ENCODE measurements around the gene CMIP. TPM values are rescaled to one million over a fixed set of nuclear protein-coding genes. Genes with fewer than 3 reads are reported as not detected.
A peak's percentile ranks its signal among the peaks of the same experiment; 100 is the strongest.

CMIP gene
- total RNA-seq, 1 experiment from 2014 or later: 48.2 TPM

GRCh38 chr16:81489547-81490267, 45.1 kb downstream of the CMIP start:
- no CpG with 5 or more reads among the region's 12 CpGs for WGBS (ENCODE audit: extremely low coverage, insufficient read length, low lambda C conversion rate)
- H4K5ac ChIP-seq (ENCODE audit: insufficient read length, low read depth, low read length): no peak overlapping the region
- H3K4ac ChIP-seq (ENCODE audit: low read depth, low read length): no peak overlapping the region
- no peaks in the 10 kb centered on the region for H3K9me3 Mint-ChIP-seq
- H4K8ac ChIP-seq (replicated peaks; ENCODE audit: insufficient read length, low read depth, low read length): no peak overlapping the region
- H2AK5ac ChIP-seq (ENCODE audit: insufficient read length, low read length): no peak overlapping the region
- no peak overlapping the region for H3K4me3 Mint-ChIP-seq
- H4K91ac ChIP-seq (ENCODE audit: insufficient read length, low read depth, low read length): no peak overlapping the region
- no peak overlapping the region for H3K14ac ChIP-seq (ENCODE audit: insufficient read depth, low read length)
- H3K4me1 ChIP-seq (ENCODE audit: insufficient read depth, low read length): no peaks in the 10 kb centered on the region; the same call in 1 of the 2 replicates
- no peak overlapping the region for H2BK12ac ChIP-seq (ENCODE audit: insufficient read length, low read depth, low read length)
- H2BK20ac ChIP-seq (ENCODE audit: low read depth, low read length, poor library complexity, severe bottlenecking): no peak overlapping the region
- H2BK120ac ChIP-seq (ENCODE audit: low read depth, low read length, poor library complexity, severe bottlenecking): no peak overlapping the region
- no peaks in the 10 kb centered on the region for H3K36me3 Mint-ChIP-seq (ENCODE audit: insufficient read depth in 1 of 3, low read depth in 3 of 3)
- no peak overlapping the region for H3K56ac ChIP-seq (ENCODE audit: insufficient read length, low read depth, low read length)
- peak overlapping the region in 2 of 3 experiments; percentile 14 to 83; a peak in 4 of 7 replicates for H3K27ac Mint-ChIP-seq
- H3K9me3 ChIP-seq (ENCODE audit: control insufficient read depth, low read depth, low read length): no peaks in the 10 kb centered on the region
- no peak overlapping the region for H3T11ph ChIP-seq (ENCODE audit: low read length)
- no peak overlapping the region for H3K23ac ChIP-seq (ENCODE audit: insufficient read length, low read depth, low read length)
- peaks cover 2% of the 10 kb centered on the region for H4K20me1 ChIP-seq (ENCODE audit: control insufficient read depth, insufficient read depth, insufficient read length)
- TF ChIP-seq CTCF (conservative IDR thresholded peaks at IDR 0.05): no peak
- H3K9ac ChIP-seq (ENCODE audit: extremely low read depth, insufficient read length, low read length): no peak overlapping the region
- no peak overlapping the region for H2AFZ ChIP-seq (ENCODE audit: low read length)
- no peak overlapping the region for H2BK5ac ChIP-seq (ENCODE audit: insufficient read length, low read length)
- H3K4me2 ChIP-seq (ENCODE audit: insufficient read depth, insufficient read length, low read length): no peak overlapping the region
- H3K79me2 ChIP-seq (ENCODE audit: insufficient read depth, low read length): peaks cover 13% of the 10 kb centered on the region; the same call in 1 of the 2 replicates
- H3K18ac ChIP-seq (ENCODE audit: insufficient read length, low read depth, low read length): no peak overlapping the region
- H3K27me3 ChIP-seq (ENCODE audit: insufficient read depth, low read length): no peaks in the 10 kb centered on the region
- no peak overlapping the region for H3K27ac ChIP-seq (ENCODE audit: insufficient read length, low read depth, low read length)
- H3K23me2 ChIP-seq (ENCODE audit: insufficient read length, low read depth, low read length, poor library complexity, severe bottlenecking): no peaks in the 10 kb centered on the region
- H3K4me1 Mint-ChIP-seq: peaks cover 40 to 41% of the 10 kb centered on the region in 2 experiments
- no peak for DNase-seq
- H3K27me3 Mint-ChIP-seq (ENCODE audit: low read depth): no peaks in the 10 kb centered on the region
- H2BK15ac ChIP-seq (ENCODE audit: low read depth, low read length): no peak overlapping the region
- peaks cover 6% of the 10 kb centered on the region for H3K79me1 ChIP-seq (ENCODE audit: insufficient read depth, low read depth, low read length, poor library complexity, severe bottlenecking)

Data from H9 (cell line).